Astrocyte (in vitro differentiated cells and primary cell): ENCODE data around the gene ANGEL2. TPM values are rescaled to one million over a fixed set of nuclear protein-coding genes. Genes with fewer than 3 reads are reported as not detected.
"Not testable (repeated sequence)": the region's sequence is repeated elsewhere in the genome, so short reads cannot be mapped to it uniquely, and the experiment has no call there.

Experiments
- DNase-seq: peaks from one replicate; pipeline ENCODE4 v3.0.0-alpha.2; 2010; ENCODE audit warnings: low read depth
- FAIRE-seq: peaks from 2 replicates; lab custom pipeline; 2011; peaks lifted over from hg19 to GRCh38; lab: Jason Lieb, UNC
- H2AFZ ChIP-seq: 2 replicates; pipeline ENCODE4 v1.6.0; 2012; ENCODE audit warnings: low read depth, low read length, inconsistent platforms
- H3K27ac ChIP-seq: 2 replicates; pipeline ENCODE4 v1.5.1; 2011; ENCODE audit warnings: low read depth, low read length, inconsistent platforms
- H3K27me3 ChIP-seq: 2 replicates; pipeline ENCODE4 v1.6.0; 2011; ENCODE audit warnings: low read length, inconsistent platforms; ENCODE audit not compliant: insufficient read depth
- H3K36me3 ChIP-seq: 2 replicates; pipeline ENCODE4 v1.5.1; 2011; ENCODE audit warnings: low read length, inconsistent platforms; ENCODE audit not compliant: insufficient read depth
- H3K4me1 ChIP-seq: 2 replicates; pipeline ENCODE4 v1.5.1; 2011; ENCODE audit warnings: low read length, inconsistent platforms; ENCODE audit not compliant: insufficient read depth
- H3K4me2 ChIP-seq: 2 replicates; pipeline ENCODE4 v1.6.0; 2012; ENCODE audit warnings: low read length, inconsistent platforms
- H3K4me3 ChIP-seq: 2 replicates; pipeline ENCODE4 v1.5.1; 2011; ENCODE audit warnings: low read depth, mild to moderate bottlenecking, low read length, inconsistent platforms; ENCODE audit not compliant: insufficient read depth
- H3K79me2 ChIP-seq: 2 replicates; pipeline ENCODE4 v1.6.0; 2012; ENCODE audit warnings: mild to moderate bottlenecking, low read length, inconsistent platforms; ENCODE audit not compliant: insufficient read depth
- H3K9ac ChIP-seq: 2 replicates; pipeline ENCODE4 v1.6.0; 2012; ENCODE audit warnings: mild to moderate bottlenecking, low read length, inconsistent platforms
- H3K9me3 ChIP-seq: 2 replicates; pipeline ENCODE4 v1.5.1; 2012; ENCODE audit warnings: low read depth, mild to moderate bottlenecking, low read length, inconsistent platforms; ENCODE audit not compliant: insufficient read depth
- H4K20me1 ChIP-seq: 2 replicates; pipeline ENCODE4 v1.6.0; 2012; ENCODE audit warnings: low read length, inconsistent platforms; ENCODE audit not compliant: insufficient read depth
- H3K27ac Mint-ChIP-seq: one replicate; pipeline ENCODE4 v1.8.0; 2021; ENCODE audit warnings: mild to moderate bottlenecking, mixed read lengths; ENCODE audit not compliant: unreplicated experiment
- H3K27me3 Mint-ChIP-seq: one replicate; pipeline ENCODE4 v1.8.0; 2021; ENCODE audit warnings: low read depth, mixed read lengths; ENCODE audit not compliant: unreplicated experiment
- H3K36me3 Mint-ChIP-seq: one replicate; pipeline ENCODE4 v1.8.0; 2021; ENCODE audit warnings: low read depth, mixed read lengths; ENCODE audit not compliant: unreplicated experiment
- H3K4me1 Mint-ChIP-seq: one replicate; pipeline ENCODE4 v1.8.0; 2021; ENCODE audit warnings: low read depth, mixed read lengths; ENCODE audit not compliant: unreplicated experiment
- H3K4me3 Mint-ChIP-seq: one replicate; pipeline ENCODE4 v1.8.0; 2021; ENCODE audit warnings: mild to moderate bottlenecking, moderate library complexity, mixed read lengths; ENCODE audit not compliant: unreplicated experiment
- H3K9me3 Mint-ChIP-seq: one replicate; pipeline ENCODE4 v1.8.0; 2021; ENCODE audit warnings: mild to moderate bottlenecking, mixed read lengths; ENCODE audit not compliant: unreplicated experiment
- EZH2 ChIP-seq: IDR thresholded peaks from 2 replicates; pipeline ENCODE4 v1.6.1; 2012; ENCODE audit warnings: mild to moderate bottlenecking, low read length, inconsistent platforms; ENCODE audit not compliant: insufficient read depth
- total RNA-seq: library from RNA; stranded (reverse); gene quantifications from 2 replicates; pipeline ENCODE4 v1.2.1, GENCODE V29; 2021
- TF ChIP-seq, protein P1 (sequence below): IDR thresholded peaks from 2 replicates; pipeline ENCODE4 v1.5.1; 2011; ENCODE audit warnings: low read depth, mild to moderate bottlenecking, inconsistent platforms, low read length, moderate library complexity; ENCODE audit not compliant: insufficient read depth

Gene ANGEL2
- total RNA-seq, 1 donor from 2014 or later: 21.6 TPM

DNA sequence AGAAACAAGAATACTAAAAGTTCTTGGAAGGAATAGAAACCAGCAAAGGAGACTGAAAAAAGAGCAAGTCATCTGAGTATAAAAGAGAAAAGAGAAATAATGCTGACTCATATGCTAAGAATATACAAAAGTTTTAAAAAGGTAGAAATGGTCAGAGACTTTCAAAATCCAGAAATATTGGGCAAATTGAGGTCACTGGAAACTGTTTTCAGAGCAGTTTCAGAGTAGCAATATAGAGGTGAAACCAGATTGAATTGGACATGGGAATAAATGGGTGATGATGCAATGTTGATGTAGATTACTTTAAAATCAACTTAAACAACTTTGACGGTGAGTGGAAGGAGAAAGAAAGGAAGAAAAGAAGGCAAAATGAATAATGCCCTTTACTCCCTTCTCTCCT, 33.6 kb upstream of the ANGEL2 start:
- no peak overlapping the region for H3K4me3 ChIP-seq
- no peaks in the 10 kb centered on the region for H3K36me3 Mint-ChIP-seq
- FAIRE-seq (no peak), DNase-seq (no peak)
- H3K4me1 ChIP-seq: no peaks in the 10 kb centered on the region
- no peaks in the 10 kb centered on the region for H3K27me3 ChIP-seq
- peaks cover 10% of the 10 kb centered on the region for H4K20me1 ChIP-seq
- peaks cover 30% of the 10 kb centered on the region for H3K79me2 ChIP-seq
- no peaks in the 10 kb centered on the region for H3K27me3 Mint-ChIP-seq
- H3K4me3 Mint-ChIP-seq: no peak overlapping the region
- no peaks in the 10 kb centered on the region for H3K9me3 ChIP-seq
- H3K9me3 Mint-ChIP-seq: no peaks in the 10 kb centered on the region
- no peak overlapping the region for H2AFZ ChIP-seq
- no peak for TF ChIP-seq EZH2
- TF ChIP-seq, protein P1, sequence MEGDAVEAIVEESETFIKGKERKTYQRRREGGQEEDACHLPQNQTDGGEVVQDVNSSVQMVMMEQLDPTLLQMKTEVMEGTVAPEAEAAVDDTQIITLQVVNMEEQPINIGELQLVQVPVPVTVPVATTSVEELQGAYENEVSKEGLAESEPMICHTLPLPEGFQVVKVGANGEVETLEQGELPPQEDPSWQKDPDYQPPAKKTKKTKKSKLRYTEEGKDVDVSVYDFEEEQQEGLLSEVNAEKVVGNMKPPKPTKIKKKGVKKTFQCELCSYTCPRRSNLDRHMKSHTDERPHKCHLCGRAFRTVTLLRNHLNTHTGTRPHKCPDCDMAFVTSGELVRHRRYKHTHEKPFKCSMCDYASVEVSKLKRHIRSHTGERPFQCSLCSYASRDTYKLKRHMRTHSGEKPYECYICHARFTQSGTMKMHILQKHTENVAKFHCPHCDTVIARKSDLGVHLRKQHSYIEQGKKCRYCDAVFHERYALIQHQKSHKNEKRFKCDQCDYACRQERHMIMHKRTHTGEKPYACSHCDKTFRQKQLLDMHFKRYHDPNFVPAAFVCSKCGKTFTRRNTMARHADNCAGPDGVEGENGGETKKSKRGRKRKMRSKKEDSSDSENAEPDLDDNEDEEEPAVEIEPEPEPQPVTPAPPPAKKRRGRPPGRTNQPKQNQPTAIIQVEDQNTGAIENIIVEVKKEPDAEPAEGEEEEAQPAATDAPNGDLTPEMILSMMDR: no peak
- no peak overlapping the region for H3K4me2 ChIP-seq
- H3K27ac Mint-ChIP-seq: no peak overlapping the region
- peaks cover 14% of the 10 kb centered on the region for H3K4me1 Mint-ChIP-seq
- H3K27ac ChIP-seq: no peak overlapping the region
- H3K36me3 ChIP-seq: no peaks in the 10 kb centered on the region
- no peak overlapping the region for H3K9ac ChIP-seq

DNA sequence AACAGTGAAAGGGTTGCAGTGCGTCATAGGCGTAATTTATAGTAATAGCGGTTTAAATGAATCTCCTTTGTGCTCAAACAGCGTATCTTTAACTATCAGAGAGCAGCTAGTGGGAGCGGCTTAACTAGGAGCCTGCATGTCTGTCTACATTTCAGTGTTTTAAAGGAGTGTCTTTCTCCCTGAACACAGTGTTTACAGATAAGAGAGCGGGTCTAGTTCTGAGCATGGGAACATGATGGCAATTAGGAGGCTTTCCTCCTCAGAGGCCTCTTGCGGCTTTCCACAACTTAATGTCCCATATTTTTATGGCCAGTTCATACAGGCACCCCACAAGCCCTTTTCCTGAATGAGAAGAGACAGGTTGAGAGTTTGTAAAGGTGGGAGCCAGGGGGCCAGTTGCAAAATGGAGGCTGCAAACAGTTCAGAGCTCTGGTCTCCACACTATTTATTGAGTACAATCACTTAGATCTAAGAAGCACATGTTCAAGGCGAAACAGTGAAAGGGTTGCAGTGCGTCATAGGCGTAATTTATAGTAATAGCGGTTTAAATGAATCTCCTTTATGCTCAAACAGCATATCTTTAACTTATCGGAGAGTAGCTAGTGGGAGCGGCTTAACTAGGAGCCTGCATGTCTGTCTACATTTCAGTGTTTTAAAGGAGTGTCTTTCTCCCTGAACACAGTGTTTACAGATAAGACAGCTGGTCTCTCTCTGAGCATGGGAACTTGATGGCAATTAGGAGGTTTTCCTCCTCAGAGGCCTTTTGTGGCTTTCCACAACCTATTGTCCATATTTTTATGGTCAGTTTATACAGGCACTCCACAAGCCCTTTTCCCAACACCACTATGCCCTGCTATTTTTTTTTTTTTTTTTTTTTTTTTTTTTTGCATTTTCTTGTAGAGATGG, 29.9 kb upstream of the ANGEL2 start:
- not testable (repeated sequence) for H3K9me3 Mint-ChIP-seq, H2AFZ ChIP-seq

DNA sequence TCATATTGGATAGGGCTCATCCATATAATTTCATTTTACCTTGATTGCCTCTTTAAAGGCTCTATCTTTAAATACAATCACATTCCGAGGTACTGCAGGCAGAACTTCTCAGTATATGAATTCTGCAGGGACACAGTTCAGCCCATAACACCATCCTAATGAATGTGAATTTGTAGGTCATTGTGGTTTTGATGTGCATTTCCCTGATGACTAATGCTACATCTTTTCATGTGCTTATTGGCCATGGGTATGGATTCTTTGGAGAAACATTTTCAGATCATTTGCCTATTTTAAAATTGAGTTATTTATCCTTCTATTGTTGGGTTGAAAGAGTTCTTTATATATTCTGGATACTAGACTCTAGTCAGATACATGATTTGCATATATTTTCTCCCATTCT, 25.8 kb upstream of the ANGEL2 start:
- Mint-ChIP-seq H3K9me3 (no peaks in the 10 kb centered on the region), H3K27me3 (no peaks in the 10 kb centered on the region), H3K4me1 (peaks cover 12% of the 10 kb centered on the region), H3K27ac (peak overlapping the region; percentile 1), H3K4me3 (peak overlapping the region; percentile 42), H3K36me3 (no peaks in the 10 kb centered on the region)
- H3K36me3 ChIP-seq: no peaks in the 10 kb centered on the region
- peak overlapping the region; percentile 5 for H3K4me2 ChIP-seq
- H3K4me3 ChIP-seq: no peak overlapping the region
- no peaks in the 10 kb centered on the region for H3K79me2 ChIP-seq
- FAIRE-seq (no peak), DNase-seq (peak; percentile 77)
- no peak overlapping the region for H3K9ac ChIP-seq
- no peaks in the 10 kb centered on the region for H4K20me1 ChIP-seq
- H3K4me1 ChIP-seq: no peaks in the 10 kb centered on the region
- H3K27me3 ChIP-seq: no peaks in the 10 kb centered on the region
- H3K9me3 ChIP-seq: no peaks in the 10 kb centered on the region
- no peak overlapping the region for H2AFZ ChIP-seq
- TF ChIP-seq, protein P1: no peak
- no peak for TF ChIP-seq EZH2
- no peak overlapping the region for H3K27ac ChIP-seq

More for the DNA sequence above, 29.9 kb upstream of the ANGEL2 start:
- H3K36me3 Mint-ChIP-seq, FAIRE-seq, H3K27ac Mint-ChIP-seq, H3K4me2 ChIP-seq, H3K9me3 ChIP-seq, H3K36me3 ChIP-seq, H3K9ac ChIP-seq, H3K27me3 Mint-ChIP-seq, H4K20me1 ChIP-seq, H3K79me2 ChIP-seq, H3K27ac ChIP-seq, H3K4me3 ChIP-seq, DNase-seq, H3K4me3 Mint-ChIP-seq, H3K27me3 ChIP-seq, H3K4me1 ChIP-seq: not testable (repeated sequence)
- H3K4me1 Mint-ChIP-seq: peaks cover 13% of the 10 kb centered on the region
